Prostate gland (tissue), 2 donors: ENCODE results near the gene SMAD2.

Experiments used
- CTCF ChIP-seq, 4 experiments: fragments of 200-600 bp in 2 of 4; fragments of 450-650 bp in 2 of 4; sonication (generic) in 2 of 4; IDR thresholded peaks; 1 replicate in 3 of 4; 2 replicates in 1 of 4; pipeline ENCODE4 v1.5.1; 2016 to 2019; ENCODE audit warnings: antibody characterized with exemption in 4 of 4, mild to moderate bottlenecking in 2 of 4, moderate library complexity in 2 of 4
- POLR2A ChIP-seq: fragments of 450-650 bp; IDR thresholded peaks from one replicate; pipeline ENCODE4 v1.6.1; 2016; ENCODE audit warnings: antibody characterized with exemption, mild to moderate bottlenecking
- POLR2AphosphoS5 ChIP-seq: sonication (generic); formaldehyde crosslinking; IDR thresholded peaks from one replicate; pipeline ENCODE4 v1.6.1; 2017; ENCODE audit warnings: antibody characterized with exemption

- no peak for TF ChIP-seq CTCF (IDR thresholded peaks at IDR 0.05)
- no peak for TF ChIP-seq POLR2A
- no peak for TF ChIP-seq POLR2AphosphoS5
These were observed 150.3 kb downstream of the SMAD2 start for GRCh38 chr18:47780011-47780725.
